22Rv1 (cell line): ENCODE measurements around the gene GRIA4.

Experiments used
- CTCF ChIP-seq: fragments of 450-650 bp; IDR thresholded peaks from 2 replicates; pipeline ENCODE4 v1.5.1; 2017; ENCODE audit warnings: mild to moderate bottlenecking
- ZFX ChIP-seq: fragments of 450-650 bp; IDR thresholded peaks from 2 replicates; pipeline ENCODE4 v1.6.1; 2017; ENCODE audit warnings: antibody characterized with exemption, borderline replicate concordance

GRCh38 chr11:105937331-105937730 lies 327.5 kb downstream of the GRIA4 start:
- TF ChIP-seq CTCF (no peak), ZFX (no peak)
